H1 (cell line): ENCODE measurements around the gene BGN.

ENCODE experiments used
- ATF3 ChIP-seq: IDR thresholded peaks from 2 replicates; pipeline ENCODE4 v1.6.1; 2011; ENCODE audit warnings: low read depth, mild to moderate bottlenecking, low read length; ENCODE audit not compliant: insufficient read depth
- CHD1 ChIP-seq: IDR thresholded peaks from 2 replicates; pipeline ENCODE4 v1.6.1; 2012; ENCODE audit warnings: low read depth, low read length, improper control_type of control experiment
- CTCF ChIP-seq, 3 experiments: IDR thresholded peaks; 1 replicate in 2 of 3; 2 replicates in 1 of 3; pipeline versions ENCODE4 v1.5.1 to v1.6.1; 2011; ENCODE audit warnings: low read length in 3 of 3, mild to moderate bottlenecking in 3 of 3, inconsistent platforms in 2 of 3, low read depth in 1 of 3, moderate library complexity in 1 of 3; ENCODE audit not compliant: insufficient read depth in 1 of 3; ENCODE audit errors: control extremely low read depth in 1 of 3
- EP300 ChIP-seq, 2 experiments: IDR thresholded peaks; 1 replicate in 1 of 2; 2 replicates in 1 of 2; pipeline ENCODE4 v1.6.1; 2011 to 2012; ENCODE audit warnings: low read depth in 2 of 2, low read length in 2 of 2, mild to moderate bottlenecking in 2 of 2, borderline replicate concordance in 1 of 2, inconsistent platforms in 1 of 2, moderate library complexity in 1 of 2
- EZH2 ChIP-seq: fragments of 200-600 bp; sonication (generic); IDR thresholded peaks from 2 replicates; pipeline ENCODE4 v1.7.1; 2012; ENCODE audit warnings: low read depth, mild to moderate bottlenecking, moderate library complexity, low read length, inconsistent platforms; ENCODE audit not compliant: severe bottlenecking
- MAX ChIP-seq: IDR thresholded peaks from 2 replicates; pipeline ENCODE4 v1.6.1; 2012; ENCODE audit warnings: inconsistent platforms
- NANOG ChIP-seq: IDR thresholded peaks from 2 replicates; pipeline ENCODE4 v1.6.1; 2011; ENCODE audit warnings: low read length, low read depth, mild to moderate bottlenecking, inconsistent platforms; ENCODE audit not compliant: insufficient read depth, poor library complexity, severe bottlenecking
- POLR2A ChIP-seq, 2 experiments: IDR thresholded peaks; 1 replicate in 1 of 2; 2 replicates in 1 of 2; pipeline ENCODE4 v1.6.1; 2011; ENCODE audit warnings: low read depth in 2 of 2, low read length in 2 of 2, mild to moderate bottlenecking in 2 of 2; ENCODE audit errors: control extremely low read depth in 1 of 2
- RFX5 ChIP-seq: IDR thresholded peaks from 2 replicates; pipeline ENCODE4 v1.6.1; 2011; ENCODE audit warnings: low read depth, low read length, improper control_type of control experiment, borderline replicate concordance
- SRF ChIP-seq: IDR thresholded peaks from 2 replicates; pipeline ENCODE4 v1.6.1; 2011; ENCODE audit warnings: mild to moderate bottlenecking, low read depth, low read length, moderate library complexity
- YY1 ChIP-seq: IDR thresholded peaks from 2 replicates; pipeline ENCODE4 v1.6.1; 2011; ENCODE audit warnings: low read depth, mild to moderate bottlenecking, low read length

- TF ChIP-seq POLR2A (IDR thresholded peaks at IDR 0.05; ENCODE audit: control extremely low read depth in 1 of 2, low read depth in 2 of 2, low read length in 2 of 2) (no peak), CHD1 (no peak), YY1 (no peak), CTCF (IDR thresholded peaks at IDR 0.05; ENCODE audit: control extremely low read depth in 1 of 3, insufficient read depth in 1 of 3, low read depth in 1 of 3, low read length in 3 of 3) (no peak), MAX (no peak), RFX5 (no peak), EZH2 (no peak), NANOG (no peak), EP300 (IDR thresholded peaks at IDR 0.05; ENCODE audit: borderline replicate concordance in 1 of 2, low read depth in 2 of 2, low read length in 2 of 2) (no peak), ATF3 (no peak), SRF (no peak)
Measured at GRCh38 chrX:153557618-153558355, 63.0 kb downstream of the BGN start.
